ENCODE data around the gene USP36.
"Not testable (repeated sequence)": the region's sequence is repeated elsewhere in the genome, so short reads cannot be mapped to it uniquely, and the experiment has no call there.

The USP36 gene

DNA sequence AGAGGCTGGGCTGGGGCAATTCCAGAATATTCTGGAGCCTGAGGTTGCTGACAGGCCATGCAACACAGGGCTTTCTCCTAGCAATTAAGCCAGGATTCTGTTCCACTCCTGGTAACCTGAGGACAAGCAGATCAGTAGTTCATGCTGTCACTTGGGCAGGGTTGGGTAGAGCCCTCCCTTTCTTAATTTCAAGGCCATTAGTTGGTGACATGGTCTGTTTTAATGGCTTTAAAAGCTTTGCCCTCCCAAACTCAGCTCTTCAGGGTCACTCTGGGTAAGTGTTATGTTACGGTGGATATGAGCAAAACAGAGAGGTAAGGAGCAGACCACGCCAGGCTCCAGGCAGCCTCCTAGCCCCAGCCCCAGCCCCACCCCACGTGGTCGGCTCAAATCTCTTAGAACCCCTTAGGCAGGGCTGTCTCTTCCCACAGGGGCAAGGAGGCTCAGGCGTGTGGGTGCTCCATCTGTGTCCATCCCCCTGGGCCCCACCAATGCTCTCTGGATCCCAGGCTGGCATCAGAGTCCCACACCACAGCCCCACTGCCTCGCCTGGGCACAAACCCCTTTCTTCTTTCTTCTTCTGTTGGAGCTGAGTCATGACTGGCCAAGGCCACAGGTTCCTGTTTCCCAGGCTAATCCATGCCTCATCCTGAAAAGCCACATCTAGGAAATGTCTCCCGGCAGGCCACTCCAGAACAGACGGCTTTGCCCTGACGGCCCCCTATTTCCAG, 34.9 kb upstream of the USP36 start:
- intact Hi-C loops (cut with DNase I): no loop called here
- DNase-seq: peak in 1 of 42 donors; percentile 63

DNA sequence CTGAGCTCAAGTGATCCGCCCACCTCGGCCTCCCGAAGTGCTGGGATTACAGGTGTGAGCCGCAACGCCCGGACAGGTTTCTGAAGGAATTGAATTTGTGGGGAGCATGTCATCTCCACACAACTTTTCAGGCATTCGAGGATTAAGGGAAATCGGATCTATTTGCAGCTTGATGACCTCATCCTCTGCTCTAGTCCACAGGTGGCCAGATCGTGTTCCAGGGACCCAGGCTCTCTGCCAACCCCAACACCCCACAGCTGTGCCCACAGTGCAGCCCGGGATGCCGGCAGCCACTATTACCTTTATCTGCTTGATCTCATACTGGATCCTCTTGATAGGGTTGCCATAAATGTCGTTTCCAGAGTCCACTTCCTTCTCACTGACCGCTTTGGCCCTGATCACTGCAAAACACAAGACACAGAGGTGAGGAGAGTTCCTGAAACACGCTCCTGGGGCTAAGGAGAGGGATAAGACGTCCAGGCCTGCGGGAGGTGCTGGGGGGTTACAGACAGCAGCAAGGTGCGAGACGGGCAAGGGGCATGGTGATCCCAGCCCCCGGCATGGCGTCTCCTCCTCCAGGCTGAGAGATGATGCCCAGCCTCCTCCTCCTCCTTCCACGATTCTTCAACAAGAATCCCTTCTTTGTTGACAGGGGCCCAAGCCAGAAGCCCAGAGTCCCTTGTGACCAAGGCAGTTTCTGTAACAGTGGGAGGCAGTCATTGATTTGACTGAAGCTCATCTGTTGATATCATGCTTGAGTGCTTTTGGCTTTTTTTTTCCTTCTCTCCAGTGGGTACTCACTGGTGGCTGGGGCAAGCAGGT, 33.1 kb upstream of the USP36 start:
- peak; percentile 40 to 89 (median 73) for DNase-seq

DNA sequence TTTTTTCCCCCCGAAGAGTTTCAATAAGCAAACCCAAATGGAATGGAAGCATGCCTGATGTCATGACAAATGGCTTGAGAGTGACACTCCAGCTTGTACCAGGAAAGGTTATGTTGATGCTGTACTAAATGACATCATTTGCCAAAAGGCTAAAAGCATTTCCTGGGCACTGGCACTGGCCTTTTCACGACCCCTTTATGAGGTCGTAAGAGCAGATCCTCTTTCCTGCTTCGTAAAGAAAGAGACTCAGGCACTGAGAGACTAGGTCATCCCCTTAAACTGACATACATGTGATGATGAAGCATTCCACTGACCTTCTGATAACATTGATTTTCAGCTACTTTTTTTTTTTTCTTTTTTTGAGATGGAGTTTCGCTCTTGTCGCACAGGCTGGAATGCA, 31.9 kb upstream of the USP36 start:
- intact Hi-C loops (cut with DNase I): no loop called here
- DNase-seq: no peak

More for the DNA sequence above, 33.1 kb upstream of the USP36 start:
- intact Hi-C loops (cut with DNase I): no loop called here

DNA sequence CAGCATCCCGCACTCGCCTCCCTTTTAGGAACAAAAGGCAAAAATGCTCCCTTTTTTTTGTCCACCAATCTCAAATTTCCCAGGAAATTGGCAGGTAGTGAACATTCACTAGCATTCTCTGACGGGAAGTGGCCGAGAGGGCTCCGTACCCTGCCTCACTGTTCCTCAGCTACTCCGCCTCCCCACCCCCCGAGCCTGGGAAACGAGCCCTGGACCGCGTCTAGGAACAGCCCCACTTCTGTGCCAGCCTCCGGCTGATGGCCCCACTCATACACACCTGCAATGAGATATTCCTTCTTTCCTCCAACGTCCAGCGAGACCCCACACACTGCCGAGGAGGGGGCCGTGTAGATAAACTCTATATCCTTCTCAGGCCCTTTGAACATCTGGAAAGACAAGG, 30.0 kb upstream of the USP36 start:
- intact Hi-C loops (cut with DNase I): no loop called here
- peak in 3 of 42 donors; percentile 29 to 32 (median 31) for DNase-seq

DNA sequence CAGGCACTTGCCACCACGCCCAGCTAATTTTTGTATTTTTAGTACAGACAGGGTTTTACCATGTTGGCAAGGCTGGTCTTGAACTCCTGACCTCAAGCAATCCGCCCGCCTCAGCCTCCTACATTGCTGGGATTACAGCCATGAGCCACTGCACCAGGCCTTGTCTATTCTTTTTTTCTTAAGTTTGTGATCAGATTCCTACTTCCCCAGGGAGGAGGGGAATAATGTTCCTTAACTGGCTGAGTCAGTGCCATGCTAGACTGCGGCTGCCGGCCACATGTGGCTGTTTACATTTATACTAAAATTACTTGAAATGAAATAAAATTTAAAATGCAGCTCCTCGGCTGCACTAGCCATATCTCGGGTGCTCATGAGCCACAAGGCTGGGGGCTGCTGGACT, 27.8 kb upstream of the USP36 start:
- intact Hi-C loops (cut with DNase I): loop anchor here (5.0 kb wide), 1 partner anchor 54 kb away; no protein-coding TSS in a partner anchor
- no peak for DNase-seq

DNA sequence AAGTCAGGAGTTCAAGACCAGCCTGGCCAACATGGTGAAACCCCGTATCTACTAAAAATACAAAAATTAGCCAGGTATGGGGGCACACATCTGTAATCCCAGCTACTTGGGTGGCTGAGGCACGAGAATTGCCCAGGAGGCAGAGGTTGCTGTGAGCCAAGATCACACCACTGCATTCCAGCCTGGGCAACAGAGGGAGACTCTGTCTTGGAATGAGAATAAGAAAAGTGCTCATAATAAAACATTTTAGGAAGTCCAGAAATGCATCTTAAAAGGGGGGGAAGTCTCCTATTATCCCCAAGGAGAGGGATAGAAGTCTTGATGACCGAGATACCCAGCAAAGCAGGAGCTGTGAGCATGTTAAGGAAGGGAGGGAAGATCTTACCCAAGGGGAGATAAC, 26.4 kb upstream of the USP36 start:
- DNase-seq: not testable (repeated sequence)
- intact Hi-C loops (cut with DNase I): loop anchor here (5.0 kb wide), 1 partner anchor 55 kb away; no protein-coding TSS in a partner anchor

DNA sequence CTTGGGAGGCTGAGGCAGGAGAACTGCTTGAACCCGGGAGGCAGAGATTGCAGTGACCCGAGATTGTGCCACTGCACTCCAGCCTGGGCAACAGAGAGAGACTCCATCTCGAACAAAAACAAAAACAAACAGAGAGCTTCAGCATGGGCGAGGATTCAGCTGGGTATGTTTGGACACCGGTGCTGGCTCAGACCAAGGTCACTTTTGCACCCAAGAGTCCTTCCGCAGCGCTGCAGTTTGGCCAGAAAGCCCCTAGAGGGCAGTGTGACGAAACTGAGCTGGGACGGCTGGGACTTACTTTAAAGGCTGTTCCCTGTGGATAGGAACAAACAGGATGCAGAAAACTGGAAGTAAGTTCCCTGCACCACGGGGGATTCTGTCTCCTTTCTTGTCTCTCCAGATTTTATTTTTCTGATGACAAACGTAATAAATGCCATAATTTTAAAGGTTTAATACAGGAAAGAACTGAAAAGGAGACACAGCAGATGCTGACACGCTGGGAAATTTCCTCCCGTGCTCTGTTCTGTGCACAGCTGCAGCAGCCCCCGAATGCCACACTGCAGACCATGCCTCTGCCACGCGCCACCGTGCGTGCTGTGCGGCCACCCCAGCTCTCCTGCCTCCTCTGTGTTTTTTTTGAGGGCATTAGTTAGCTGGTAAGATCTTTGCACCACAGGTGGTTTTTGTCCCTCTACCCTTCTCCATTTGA, 25.2 kb upstream of the USP36 start:
- peak; percentile 50 to 95 (median 87) for DNase-seq
- intact Hi-C loops (cut with DNase I): loop anchor here (2.0 to 5.0 kb wide), 2 partner anchors 56 to 107 kb away; no protein-coding TSS in a partner anchor

DNA sequence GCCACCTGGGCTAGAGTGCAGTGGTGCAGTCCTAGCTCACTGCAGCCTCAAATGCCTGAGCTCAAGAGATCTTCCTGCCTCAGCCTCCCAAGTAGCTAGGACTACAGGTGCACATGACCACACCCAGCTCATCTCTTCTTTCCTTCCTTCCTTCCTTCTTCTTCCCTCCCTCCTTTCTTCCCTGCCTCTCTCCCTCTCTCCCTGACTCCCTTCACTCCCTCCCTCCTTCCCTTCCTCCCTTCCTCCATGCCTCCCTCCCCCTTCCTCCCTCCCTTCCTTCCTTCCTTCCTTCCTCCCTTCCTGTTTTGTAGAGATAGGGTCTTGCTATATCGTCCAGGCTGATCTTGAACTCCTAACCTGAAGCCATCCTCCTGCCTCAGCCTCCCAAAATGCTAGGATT, 23.5 kb upstream of the USP36 start:
- intact Hi-C loops (cut with DNase I): loop anchor here (2.0 kb wide), 1 partner anchor 109 kb away; no protein-coding TSS in a partner anchor

DNA sequence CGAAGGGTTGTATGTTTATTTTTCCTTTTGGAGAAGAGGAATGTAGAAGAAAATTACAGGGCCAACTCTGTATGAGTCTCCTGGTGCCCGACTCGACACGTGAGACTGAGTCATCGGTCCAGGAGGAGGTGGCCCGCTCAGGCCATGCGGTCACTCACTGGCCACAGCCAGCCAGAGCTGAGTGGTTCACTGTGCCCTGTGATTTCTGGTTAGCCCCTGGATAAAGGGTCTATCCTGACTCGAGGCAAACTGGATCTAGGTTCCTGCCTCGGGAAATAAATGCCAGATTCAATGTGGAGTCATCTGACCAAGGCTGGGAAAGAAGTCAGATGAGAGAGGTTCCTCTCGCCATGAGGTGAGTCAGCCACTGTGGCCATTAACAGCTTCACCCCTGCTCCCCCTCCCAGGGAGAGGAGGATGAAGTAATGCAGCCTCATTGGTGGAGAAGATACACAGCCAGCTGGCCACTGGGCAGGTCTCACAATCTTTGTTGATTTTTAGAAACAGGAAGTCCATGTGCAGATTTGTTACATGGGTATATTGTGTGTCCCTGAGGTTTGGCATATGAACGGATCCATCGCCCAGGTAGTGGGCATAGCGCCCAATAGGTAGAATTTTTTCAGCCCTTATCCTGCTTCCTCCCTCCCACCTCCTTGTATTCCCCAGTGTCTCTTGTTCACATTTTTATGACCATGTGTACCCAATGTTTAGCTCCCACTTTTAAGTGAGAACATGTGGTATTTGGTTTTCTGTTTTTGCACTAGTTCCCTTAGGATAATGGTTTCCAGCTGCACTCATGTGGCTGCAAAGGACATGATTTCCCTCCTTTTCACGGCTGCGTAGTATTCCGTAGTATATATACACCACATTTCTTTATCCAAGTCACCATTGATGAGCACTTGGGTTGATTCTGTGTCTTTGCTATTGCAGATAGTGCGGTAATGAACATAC, 21.7 kb upstream of the USP36 start:
- DNase-seq: peak in 19 of 42 donors; percentile 17 to 87 (median 59)
- intact Hi-C loops (cut with DNase I): no loop called here

More for the DNA sequence above, 23.5 kb upstream of the USP36 start:
- no peak for DNase-seq

DNA sequence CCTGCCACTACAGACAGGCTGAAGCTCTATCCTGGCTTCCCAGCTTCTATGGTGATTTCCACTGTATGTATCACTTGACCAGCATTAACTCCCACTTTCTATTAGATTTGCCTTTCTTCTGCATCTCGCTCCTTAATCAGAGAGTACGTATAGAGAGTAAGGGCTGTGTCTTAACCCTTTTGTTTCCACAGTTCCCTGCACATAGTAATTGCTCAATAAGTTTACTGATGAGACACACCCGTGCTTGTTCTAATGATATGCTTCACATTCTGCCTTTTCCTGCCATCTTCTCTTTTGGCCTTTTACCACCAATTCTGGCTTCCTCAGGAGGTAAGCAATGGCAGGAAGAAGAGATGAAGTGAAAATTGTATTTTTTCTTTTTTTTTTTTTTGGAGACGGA, 20.6 kb upstream of the USP36 start:
- no peak for DNase-seq
- intact Hi-C loops (cut with DNase I): no loop called here

DNA sequence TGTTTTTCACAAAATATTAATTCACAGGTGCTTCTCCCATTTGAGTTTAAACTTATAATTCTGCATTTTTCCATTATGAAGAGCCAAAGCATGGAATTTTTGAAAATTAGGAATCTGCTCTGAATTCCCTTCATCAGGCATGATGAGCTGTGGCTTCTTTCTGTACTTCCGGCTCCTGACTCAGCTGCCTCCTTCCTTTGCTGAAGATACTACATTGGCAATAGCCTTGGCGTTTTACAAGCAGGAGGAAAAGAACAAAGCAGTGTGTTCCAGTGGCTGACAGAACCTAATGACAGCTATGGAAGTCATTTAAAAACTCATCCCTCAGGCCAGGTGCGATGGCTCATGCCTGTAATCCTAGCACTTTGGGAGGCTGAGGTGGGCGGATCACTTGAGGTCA, 18.4 kb upstream of the USP36 start:
- intact Hi-C loops (cut with DNase I): no loop called here
- no peak for DNase-seq

DNA sequence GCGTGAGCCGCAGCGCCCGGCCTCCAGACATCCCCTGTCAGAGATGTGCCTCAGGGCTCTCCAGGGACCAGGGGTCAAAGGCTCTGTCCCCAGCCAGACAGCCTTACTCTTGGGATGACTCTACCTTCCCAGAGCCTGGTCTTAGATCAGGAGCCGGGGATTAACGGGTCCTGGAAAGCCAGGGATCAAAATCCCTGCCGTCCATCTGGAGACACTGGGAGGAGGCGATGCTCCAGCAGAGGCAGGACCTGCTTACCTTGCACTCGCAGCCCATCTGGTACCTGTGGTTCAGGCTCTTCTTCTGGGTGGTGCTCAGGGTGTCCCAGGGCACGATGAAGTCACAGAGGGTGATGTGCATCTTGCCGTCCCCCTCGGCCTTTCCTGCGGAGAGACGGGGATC, 16.7 kb upstream of the USP36 start:
- DNase-seq: no peak
- intact Hi-C loops (cut with DNase I): no loop called here

DNA sequence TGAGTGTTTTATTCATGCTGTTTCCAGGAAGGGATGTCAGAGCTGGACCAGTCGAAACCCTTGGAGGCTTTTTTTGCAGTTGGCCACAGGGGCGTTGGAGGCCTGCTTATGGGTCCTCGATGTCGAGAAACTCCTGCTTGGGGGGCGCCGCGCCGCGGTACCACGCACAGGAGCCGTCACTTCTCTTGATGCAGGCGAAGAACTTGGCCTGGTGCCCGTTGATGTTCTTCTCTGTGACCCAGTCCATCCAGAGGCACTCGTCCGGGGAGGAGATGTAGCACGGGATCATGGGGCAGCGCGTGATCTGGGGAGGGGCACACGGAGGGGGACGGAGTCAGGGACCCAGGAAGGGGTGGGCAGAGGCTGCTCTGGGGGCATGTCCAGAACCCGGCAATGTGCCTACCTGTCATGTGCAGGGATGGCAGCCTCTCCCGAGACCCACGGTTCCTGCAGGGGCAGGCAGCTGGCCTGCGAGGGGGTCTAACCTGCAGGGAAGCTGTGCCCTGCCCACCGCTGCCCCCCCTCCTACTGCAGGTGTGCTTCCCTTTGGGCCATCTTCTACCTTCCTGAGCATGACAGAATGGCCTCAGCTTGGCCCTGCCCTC, 15.0 kb upstream of the USP36 start:
- DNase-seq: no peak
- intact Hi-C loops (cut with DNase I): no loop called here

DNA sequence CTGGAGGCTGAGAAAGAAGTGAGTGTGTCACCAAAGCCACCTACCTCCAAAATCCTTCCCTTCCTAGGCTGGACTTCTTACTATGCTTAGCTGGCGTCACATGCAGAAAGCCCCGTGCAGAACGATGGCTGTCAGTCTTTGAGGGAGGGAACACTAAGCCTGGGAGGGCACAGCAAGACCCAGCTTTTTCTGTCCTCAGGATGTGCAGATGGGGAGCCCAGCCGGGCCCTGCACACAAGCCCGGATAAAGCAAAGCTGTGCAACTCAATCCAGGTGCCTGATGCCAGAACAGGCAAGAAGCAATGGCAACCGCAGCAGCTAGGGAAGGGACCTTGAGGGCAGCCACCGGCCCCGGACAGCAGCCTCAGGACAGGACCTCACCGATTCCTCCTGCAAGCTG, 13.9 kb upstream of the USP36 start:
- no peak for DNase-seq
- intact Hi-C loops (cut with DNase I): no loop called here

DNA sequence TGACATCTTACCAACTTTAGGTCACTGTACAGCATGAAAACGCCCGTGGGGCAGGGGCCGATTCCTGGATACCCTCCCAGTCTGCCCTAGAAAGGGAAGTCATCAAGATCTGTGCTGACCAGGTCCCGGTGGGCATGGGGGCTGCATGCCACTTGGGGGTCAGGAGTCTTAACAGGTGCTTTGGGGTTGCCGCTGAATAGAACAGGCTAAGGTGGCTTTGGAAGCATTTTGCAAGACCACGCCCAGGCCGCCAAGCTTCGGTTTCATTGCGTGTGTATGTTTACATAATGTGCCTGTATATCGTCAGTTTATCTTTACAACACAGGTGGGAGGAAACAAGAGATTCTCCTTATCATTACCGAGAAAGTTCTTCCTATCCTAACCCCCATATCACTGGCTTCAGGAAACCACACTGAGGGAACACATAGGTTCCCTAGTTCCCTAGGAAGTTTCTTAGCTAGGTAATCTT, 13.3 kb upstream of the USP36 start:
- intact Hi-C loops (cut with DNase I): no loop called here
- no peak for DNase-seq

DNA sequence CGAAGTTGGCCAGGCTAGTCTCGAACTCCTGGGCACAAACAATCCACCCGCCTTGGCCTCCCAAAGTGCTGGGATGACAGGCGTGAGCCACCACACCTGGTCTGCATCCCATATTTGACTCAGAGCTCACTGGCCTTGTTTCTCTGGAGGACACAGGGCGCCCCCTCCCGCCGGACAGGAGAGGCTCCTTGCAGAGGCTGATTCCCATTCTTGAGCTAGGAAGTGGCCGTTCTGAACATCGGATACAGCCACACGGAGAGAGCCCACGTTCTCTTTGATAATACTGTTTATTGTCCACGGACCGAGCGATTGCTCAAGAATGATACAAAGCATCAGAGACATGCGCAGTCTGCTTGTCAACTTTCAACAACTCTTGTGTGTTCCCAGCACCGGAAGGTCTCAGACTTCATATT, 12.1 kb upstream of the USP36 start:
- intact Hi-C loops (cut with DNase I): no loop called here
- DNase-seq: no peak

DNA sequence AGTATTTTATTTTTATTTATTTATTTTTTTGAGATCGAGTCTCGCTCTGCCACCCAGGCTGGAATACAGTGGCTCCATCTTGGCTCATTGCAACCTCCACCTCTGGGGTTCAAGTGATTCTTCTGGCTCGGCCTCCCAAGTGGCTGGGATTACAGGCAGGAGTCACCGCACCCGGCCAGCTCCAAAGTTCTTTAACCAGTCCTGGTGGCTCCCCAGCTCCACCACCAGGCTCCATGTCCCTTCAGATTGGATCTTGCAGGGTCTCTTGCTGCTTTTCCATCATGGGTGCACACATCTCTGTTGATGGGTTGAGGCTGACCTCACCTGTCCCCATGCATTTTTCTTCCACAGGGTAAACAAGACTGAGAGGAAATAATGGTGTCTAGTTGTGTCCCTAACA, 8.4 kb upstream of the USP36 start:
- intact Hi-C loops (cut with DNase I): no loop called here
- DNase-seq: no peak

DNA sequence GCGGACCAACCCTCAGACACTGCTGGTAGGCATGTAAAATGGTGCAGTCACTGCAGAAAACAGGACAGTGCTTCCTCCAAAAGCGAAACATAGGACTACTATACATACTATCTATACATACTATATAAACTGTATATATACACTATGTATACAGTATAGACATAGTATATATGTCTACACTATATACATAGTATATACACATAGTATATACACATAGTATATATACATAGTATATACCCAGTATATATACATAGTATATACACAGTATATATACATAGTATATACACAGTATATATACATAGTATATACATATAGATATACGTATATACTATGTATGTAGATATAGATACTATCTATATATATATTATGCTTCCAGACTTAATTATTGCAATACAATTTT, 6.4 kb upstream of the USP36 start:
- DNase-seq: no peak
- intact Hi-C loops (cut with DNase I): no loop called here
